Astrocyte (in vitro differentiated cells and primary cell): ENCODE measurements around the gene ASAP2.

Source experiments
- EZH2 ChIP-seq: IDR thresholded peaks from 2 replicates; pipeline ENCODE4 v1.6.1; 2012; ENCODE audit warnings: mild to moderate bottlenecking, low read length, inconsistent platforms; ENCODE audit not compliant: insufficient read depth
- TF ChIP-seq, protein P1 (sequence below): IDR thresholded peaks from 2 replicates; pipeline ENCODE4 v1.5.1; 2011; ENCODE audit warnings: low read depth, mild to moderate bottlenecking, inconsistent platforms, low read length, moderate library complexity; ENCODE audit not compliant: insufficient read depth

DNA sequence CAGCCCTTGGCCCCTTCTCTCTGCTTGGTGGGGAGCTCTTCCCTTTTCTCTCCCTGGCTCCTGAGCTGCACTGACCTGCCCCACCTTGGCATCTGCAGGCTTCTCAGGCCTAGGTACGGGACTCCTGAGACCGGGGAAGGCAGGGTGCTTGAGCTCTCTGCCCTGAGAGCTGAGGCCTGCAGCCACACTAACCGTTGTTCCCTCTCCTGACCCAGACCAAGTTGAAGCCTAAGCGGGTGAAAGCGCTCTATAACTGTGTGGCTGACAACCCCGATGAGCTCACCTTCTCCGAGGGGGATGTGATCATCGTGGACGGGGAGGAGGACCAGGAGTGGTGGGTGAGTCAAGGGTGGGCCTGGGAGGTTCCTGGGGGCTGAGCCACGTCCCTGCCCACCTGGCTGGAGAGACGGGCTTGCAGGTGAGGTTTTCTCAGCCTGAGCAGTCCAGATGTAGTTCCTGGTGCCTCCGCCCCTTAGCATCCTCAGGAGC lies 194.5 kb downstream of the ASAP2 start:
- TF ChIP-seq, protein P1, sequence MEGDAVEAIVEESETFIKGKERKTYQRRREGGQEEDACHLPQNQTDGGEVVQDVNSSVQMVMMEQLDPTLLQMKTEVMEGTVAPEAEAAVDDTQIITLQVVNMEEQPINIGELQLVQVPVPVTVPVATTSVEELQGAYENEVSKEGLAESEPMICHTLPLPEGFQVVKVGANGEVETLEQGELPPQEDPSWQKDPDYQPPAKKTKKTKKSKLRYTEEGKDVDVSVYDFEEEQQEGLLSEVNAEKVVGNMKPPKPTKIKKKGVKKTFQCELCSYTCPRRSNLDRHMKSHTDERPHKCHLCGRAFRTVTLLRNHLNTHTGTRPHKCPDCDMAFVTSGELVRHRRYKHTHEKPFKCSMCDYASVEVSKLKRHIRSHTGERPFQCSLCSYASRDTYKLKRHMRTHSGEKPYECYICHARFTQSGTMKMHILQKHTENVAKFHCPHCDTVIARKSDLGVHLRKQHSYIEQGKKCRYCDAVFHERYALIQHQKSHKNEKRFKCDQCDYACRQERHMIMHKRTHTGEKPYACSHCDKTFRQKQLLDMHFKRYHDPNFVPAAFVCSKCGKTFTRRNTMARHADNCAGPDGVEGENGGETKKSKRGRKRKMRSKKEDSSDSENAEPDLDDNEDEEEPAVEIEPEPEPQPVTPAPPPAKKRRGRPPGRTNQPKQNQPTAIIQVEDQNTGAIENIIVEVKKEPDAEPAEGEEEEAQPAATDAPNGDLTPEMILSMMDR: no peak
- no peak for TF ChIP-seq EZH2
